Activated CD4-positive, alpha-beta T cell treated with anti-CD3 and anti-CD28 coated beads, Interleukin-2, amount 50 U/mL, for 24 hours (primary cell): Measurements from ENCODE around the gene PACSIN1.
A peak's percentile ranks its signal among the peaks of the same experiment; 100 is the strongest.

Experiments used
- DNase-seq, 2 donors: peaks; one replicate each; pipeline ENCODE4 v3.0.0-alpha.2; 2020; ENCODE audit warnings: low read depth in 1 of 2, low spot score in 1 of 2

Gene PACSIN1

DNA sequence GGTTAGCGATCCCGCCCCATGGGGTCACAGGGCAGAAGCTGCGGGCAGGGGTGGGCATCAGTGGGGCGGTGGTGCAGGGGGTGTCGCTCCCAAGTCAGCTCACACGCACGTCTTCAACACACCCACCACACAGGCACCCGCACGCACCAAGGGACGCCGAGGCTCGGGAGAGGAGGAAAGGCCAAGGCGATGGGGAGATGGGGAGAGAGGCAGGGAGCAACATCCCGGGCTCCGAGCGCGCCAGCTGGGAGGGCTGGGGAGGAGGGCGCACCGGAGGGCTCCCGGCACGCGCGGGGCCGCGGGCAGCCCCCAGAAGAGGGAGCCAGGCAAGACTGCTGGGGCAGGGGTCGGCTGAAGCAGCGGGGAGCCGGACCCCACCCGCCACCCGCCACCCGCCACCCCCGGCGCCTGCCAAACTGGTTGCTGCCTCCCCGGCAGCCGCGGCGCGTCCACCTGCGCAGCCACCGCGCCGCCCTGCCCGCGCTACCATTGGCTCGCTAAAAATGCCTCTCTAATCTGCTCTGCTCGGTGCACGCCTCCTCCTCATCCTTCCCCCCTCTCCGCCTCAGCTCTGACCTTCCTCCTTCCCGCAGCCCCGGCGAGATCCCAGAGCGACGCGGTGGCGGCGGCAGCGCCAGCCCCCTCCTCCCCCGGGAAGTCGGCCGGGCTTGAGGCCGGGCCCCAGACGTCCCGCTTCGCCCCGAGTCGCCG lies at the start of gene PACSIN1:
PACSIN1 (plus strand) TSS at position 546 of the 711 bp plus-strand sequence. CDS start 60,230 bp downstream, outside the sequence.
- DNase-seq, result no peak

DNA sequence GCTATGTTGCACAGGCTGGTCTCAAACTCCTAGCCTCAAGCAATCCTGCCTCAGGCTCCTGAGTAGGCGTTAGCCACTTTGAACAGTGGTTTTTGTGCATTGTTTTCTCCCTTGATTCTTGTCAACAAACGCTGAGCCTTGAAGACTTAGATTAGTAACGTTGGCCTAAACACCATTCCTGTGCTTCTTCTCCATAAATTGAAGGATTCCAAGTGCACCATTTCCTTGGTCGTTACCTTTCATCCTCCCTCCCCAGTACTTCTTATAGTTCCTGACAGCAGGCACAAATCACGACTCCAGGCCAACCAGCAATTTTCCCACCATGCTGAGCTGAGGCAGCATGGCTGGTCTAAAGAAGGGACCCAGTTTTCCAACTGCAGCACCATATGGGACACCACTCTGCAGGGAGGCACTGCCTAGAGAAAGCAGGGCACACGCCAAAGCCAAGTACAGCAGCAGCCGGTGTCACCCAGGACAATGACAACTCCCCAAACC lies 49.0 kb upstream of the PACSIN1 start:
- no peak for DNase-seq

GRCh38 chr6:34418367-34418766 lies 47.5 kb upstream of the PACSIN1 start:
- no peak for DNase-seq

DNA sequence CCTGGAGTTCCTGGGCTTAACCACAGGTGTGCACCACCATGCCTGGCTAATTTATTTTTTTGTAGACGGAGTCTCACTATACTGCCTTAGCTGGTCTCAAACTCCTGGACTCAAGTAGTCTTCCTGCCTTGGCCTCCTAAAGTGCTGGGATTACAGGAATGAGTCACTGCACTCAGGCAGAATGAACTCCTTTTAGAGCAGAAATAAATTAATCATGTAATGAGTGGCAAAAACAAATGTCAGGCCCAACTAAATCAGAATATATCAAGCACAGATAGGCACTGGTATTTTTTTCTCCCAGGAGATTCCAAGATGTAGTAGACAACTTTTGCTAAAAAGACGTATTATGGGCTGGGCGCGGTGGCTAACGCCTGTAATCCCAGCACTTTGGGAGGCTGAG lies 42.6 kb upstream of the PACSIN1 start:
- no peak for DNase-seq

DNA sequence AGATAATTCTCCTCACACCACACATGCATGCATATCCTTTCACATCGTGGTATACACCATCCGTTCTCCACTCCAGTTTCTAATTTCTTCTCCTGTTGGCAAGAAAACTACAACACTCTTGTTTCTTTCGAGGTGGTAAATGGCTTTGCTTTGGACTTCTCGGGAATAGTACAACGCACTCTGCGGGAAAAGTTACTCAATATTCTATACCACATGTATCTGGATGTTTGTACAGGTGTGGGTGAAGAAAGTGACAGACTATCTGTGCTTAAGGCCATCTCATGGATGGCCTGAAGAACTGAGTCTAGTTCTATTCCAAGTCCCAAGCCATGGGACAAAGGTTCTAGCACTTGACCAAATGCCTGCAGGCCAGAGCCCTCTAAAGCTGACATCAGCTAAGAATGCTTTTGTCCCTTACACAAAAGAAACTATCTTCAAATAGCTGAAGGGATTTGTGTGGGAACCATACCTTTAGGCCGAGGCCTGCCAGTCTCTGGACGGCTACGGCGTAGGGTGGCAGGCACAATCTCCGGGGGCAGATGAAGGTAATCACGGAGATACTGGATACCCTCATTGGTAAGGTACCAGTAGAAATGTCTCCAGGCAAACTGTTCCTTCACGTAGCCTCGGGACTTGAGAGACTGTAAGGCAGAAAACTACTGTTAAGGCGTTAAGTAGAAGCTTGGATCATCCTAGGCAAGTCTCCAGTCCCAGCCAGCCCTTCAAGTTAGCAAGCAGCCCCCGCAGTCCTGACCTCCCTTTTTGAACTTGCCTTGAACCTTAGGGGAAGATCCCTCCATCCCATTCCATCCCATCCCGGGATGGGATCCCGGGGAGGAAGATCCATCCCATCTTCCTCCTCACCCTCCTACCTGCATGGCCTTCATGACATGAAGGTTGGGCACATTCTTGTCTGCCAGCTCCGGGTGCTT lies 41.4 kb upstream of the PACSIN1 start:
- DNase-seq, result no peak

- DNase-seq, result no peak
Observed at GRCh38 chr6:34425132-34425497, 40.8 kb upstream of the PACSIN1 start.

- DNase-seq, result peak; percentile 85 to 89
Observed at GRCh38 chr6:34425498-34426410, 40.1 kb upstream of the PACSIN1 start, which contains the start of gene RPS10. RPS10 (minus strand) TSS chr6:34426069; CDS start chr6:34425221, 848 bp downstream.

GRCh38 chr6:34435916-34436315 lies 30.0 kb upstream of the PACSIN1 start:
- no peak for DNase-seq

GRCh38 chr6:34436803-34437643 lies 28.9 kb upstream of the PACSIN1 start:
- no peak for DNase-seq

- no peak for DNase-seq
Observed at GRCh38 chr6:34437644-34437970, 28.3 kb upstream of the PACSIN1 start.

DNA sequence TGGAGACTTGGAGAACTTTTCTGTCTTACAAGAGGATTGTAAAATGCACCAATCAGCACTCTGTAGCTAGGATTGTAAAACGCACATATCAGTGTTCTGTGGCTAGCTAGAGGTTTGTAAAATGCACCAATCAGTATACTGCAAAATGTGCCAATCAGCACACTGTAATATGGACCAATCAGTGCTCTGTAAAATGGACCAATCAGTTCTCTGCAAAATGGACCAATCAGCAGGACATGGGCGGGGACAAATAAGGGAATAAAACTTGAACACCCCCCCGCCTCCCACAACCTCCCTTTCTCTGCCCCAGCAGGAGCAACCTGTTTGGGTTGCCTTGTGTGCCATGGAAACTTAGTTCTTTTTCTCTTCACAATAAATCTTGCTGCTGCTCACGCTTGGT lies 27.2 kb upstream of the PACSIN1 start:
- no peak for DNase-seq

DNA sequence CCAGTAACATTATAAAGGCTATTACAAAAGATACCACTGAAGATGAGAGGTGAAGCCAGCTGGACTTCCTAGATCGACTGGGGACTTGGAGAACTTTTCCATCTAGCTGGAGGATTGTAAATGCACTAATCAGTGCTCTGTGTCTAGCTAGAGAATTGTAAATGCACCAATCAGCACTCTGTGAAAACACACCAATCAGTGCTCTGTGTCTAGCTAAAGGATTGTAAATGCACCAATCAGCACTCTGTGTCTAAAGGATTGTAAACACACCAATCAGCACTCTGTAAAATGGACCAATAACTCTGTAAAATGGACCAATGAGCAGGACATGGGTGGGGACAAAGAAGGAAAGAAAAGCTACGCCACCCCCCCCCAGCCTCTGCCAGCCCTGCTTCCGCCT lies 26.4 kb upstream of the PACSIN1 start:
- DNase-seq, result no peak

GRCh38 chr6:34441526-34441925 lies 24.4 kb upstream of the PACSIN1 start:
- no peak for DNase-seq

DNA sequence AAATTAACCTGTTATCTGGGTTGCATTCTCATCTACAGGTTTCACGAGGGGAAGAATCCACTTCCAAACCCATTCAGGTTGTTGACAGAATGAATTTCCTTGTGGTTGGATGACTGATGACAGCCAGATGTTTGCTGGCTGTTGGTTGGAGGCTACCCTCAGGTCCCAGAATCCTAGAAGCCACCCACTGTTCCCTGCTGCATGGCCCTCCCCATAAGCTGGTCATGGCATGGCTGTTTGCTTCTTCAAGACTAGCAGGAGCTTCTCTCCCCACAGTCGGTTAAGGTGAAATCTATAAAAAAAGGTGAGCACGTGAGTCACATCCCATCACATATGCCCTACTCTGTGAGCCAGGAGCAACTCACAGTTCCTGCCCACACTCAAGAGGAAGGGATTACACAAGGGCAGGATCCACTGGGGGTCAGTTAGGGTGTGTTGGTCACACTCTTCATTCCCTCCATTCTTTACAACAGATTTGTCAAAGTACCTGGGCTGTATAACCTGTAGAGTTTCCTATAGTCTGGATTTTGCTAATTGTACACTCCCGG lies 20.5 kb upstream of the PACSIN1 start:
- DNase-seq, result no peak

GRCh38 chr6:34447386-34447785 lies 18.5 kb upstream of the PACSIN1 start:
- no peak for DNase-seq

GRCh38 chr6:34447910-34448309 lies 18.0 kb upstream of the PACSIN1 start:
- DNase-seq, result no peak

- no peak for DNase-seq
Observed at GRCh38 chr6:34451192-34451591, 14.7 kb upstream of the PACSIN1 start.

GRCh38 chr6:34455831-34456230 lies 10.0 kb upstream of the PACSIN1 start:
- no peak for DNase-seq

GRCh38 chr6:34457382-34457741 lies 8.5 kb upstream of the PACSIN1 start:
- DNase-seq, result no peak
